K562 (cell line): ENCODE measurements around the gene ZNF763. TPM values are rescaled to one million over a fixed set of nuclear protein-coding genes. Genes with fewer than 3 reads are reported as not detected.

Source experiments
- HNRNPLL ChIP-seq: fragments of 200-400 bp; formaldehyde crosslinking; IDR thresholded peaks from 2 replicates; pipeline ENCODE4 v1.6.1; 2017; ENCODE audit warnings: low read length, low read depth, mild to moderate bottlenecking; ENCODE audit not compliant: poor library complexity, severe bottlenecking
- MIER1 ChIP-seq: fragments of 450-650 bp; IDR thresholded peaks from 2 replicates; pipeline ENCODE4 v1.6.1; 2016; ENCODE audit warnings: antibody characterized with exemption, mild to moderate bottlenecking, low read depth
- TBL1XR1 ChIP-seq, 2 experiments: IDR thresholded peaks; 2 replicates each; pipeline ENCODE4 v1.6.1; 2012; ENCODE audit warnings: improper control_type of control experiment in 2 of 2, low read length in 2 of 2, mild to moderate bottlenecking in 1 of 2
- TCFL5 ChIP-seq: fragments of 250-450 bp; sonication (Bioruptor Pico); conservative IDR thresholded peaks from 2 replicates; pipeline ENCODE4 v1.6.1; 2021; ENCODE audit warnings: mild to moderate bottlenecking, moderate library complexity, matching md5 sums
- YY1 ChIP-seq, 3 experiments: IDR thresholded peaks; 2 replicates each; pipeline ENCODE4 v1.6.1; 2011; ENCODE audit warnings: low read length in 2 of 3, mild to moderate bottlenecking in 2 of 3, moderate library complexity in 2 of 3, borderline replicate concordance in 1 of 3, control low read depth in 1 of 3, low read depth in 1 of 3; ENCODE audit not compliant: insufficient read depth in 3 of 3, insufficient replicate concordance in 2 of 3, control insufficient read depth in 1 of 3, insufficient read length in 1 of 3; ENCODE audit errors: extremely low read depth in 1 of 3
- ZBTB40 ChIP-seq, 2 experiments: fragments of 450-650 bp in 1 of 2; sonication (generic) in 1 of 2; formaldehyde crosslinking in 1 of 2; IDR thresholded peaks; 2 replicates each; pipeline versions ENCODE4 v1.7.1 to v1.9.0; 2016 to 2022; ENCODE audit warnings: inconsistent platforms in 1 of 2, mild to moderate bottlenecking in 1 of 2, missing genetic modification reagents in 1 of 2
- ZNF121 ChIP-seq: sonication (generic); formaldehyde crosslinking; conservative IDR thresholded peaks from 2 replicates; pipeline ENCODE4 v1.8.0; 2022; ENCODE audit warnings: missing genetic modification reagents
- ZNF174 ChIP-seq: fragments of 250-450 bp; sonication (Bioruptor Pico); IDR thresholded peaks from 2 replicates; pipeline ENCODE4 v1.4.0; 2020; ENCODE audit warnings: mild to moderate bottlenecking
- ZNF518B ChIP-seq: fragments of 250-450 bp; sonication (Bioruptor Pico); IDR thresholded peaks from 2 replicates; pipeline ENCODE4 v1.5.0; 2021; ENCODE audit warnings: mild to moderate bottlenecking, moderate library complexity
- ZNF583 ChIP-seq: fragments of 250-450 bp; sonication (Bioruptor Pico); IDR thresholded peaks from 2 replicates; pipeline ENCODE4 v1.4.0; 2020
- polyA plus RNA-seq, 8 experiments: library from polyadenylated mRNA; depleted of rRNA in 4 of 8; stranded (reverse) in 5 of 8; unstranded in 3 of 8; fragments of >200 nt; fragmentation: Nextera tagmentation in 2 of 8; fragmentation: Illumina TruSeq in 1 of 8; extraction: Ambion mirVana in 2 of 8; extraction: Trizol in 1 of 8; gene quantifications; 2 replicates each; pipeline versions ENCODE4 v1.2.1 to v1.2.3, GENCODE V29; 2011 to 2014; ENCODE audit warnings: inconsistent platforms in 1 of 8, missing spikeins in 1 of 8
- total RNA-seq, 7 experiments: library from RNA; depleted of rRNA in 6 of 7; stranded (reverse); fragments of >200 nt in 6 of 7; fragmentation: Illumina TruSeq in 2 of 7; extraction: Trizol in 2 of 7; gene quantifications; 2 replicates each; pipeline versions ENCODE4 v1.2.1 to v1.2.3, GENCODE V29; 2011 to 2021; ENCODE audit warnings: low replicate concordance in 1 of 7

ZNF763 gene
- total and polyA plus RNA-seq, 9 of the 15 experiments (the other 6 are each of a cell fraction or from before 2014, with no cell fraction given) = 0.08 to 0.28 (median 0.16) TPM; not detected in 3

GRCh38 chr19:11924886-11925650 lies 39.8 kb upstream of the ZNF763 start, which contains the start of gene ZNF700 (continued):
- TF ChIP-seq YY1 (IDR thresholded peaks at IDR 0.05; ENCODE audit: borderline replicate concordance in 1 of 3, control insufficient read depth in 1 of 3, extremely low read depth in 1 of 3, insufficient read depth in 3 of 3, insufficient read length in 1 of 3, insufficient replicate concordance in 2 of 3, low read depth in 1 of 3, low read length in 2 of 3) (peak in 2 of 3 experiments; percentile 55 to 84), MIER1 (no peak), HNRNPLL (peak; percentile 41), ZNF121 (CRISPR knock-in tag) (no peak), ZNF174 (CRISPR knock-in tag) (no peak), ZBTB40 (IDR thresholded peaks at IDR 0.05) (peak; percentile 67), ZBTB40 (CRISPR knock-in tag; IDR thresholded peaks at IDR 0.05) (no peak), TCFL5 (CRISPR knock-in tag) (no peak), ZNF583 (no peak), TBL1XR1 (IDR thresholded peaks at IDR 0.05; ENCODE audit: low read length in 2 of 2) (no peak; a peak in 1 of 4 replicates), ZNF518B (CRISPR knock-in tag) (no peak)
